ENCODE results near the gene AKT1S1.

DNA sequence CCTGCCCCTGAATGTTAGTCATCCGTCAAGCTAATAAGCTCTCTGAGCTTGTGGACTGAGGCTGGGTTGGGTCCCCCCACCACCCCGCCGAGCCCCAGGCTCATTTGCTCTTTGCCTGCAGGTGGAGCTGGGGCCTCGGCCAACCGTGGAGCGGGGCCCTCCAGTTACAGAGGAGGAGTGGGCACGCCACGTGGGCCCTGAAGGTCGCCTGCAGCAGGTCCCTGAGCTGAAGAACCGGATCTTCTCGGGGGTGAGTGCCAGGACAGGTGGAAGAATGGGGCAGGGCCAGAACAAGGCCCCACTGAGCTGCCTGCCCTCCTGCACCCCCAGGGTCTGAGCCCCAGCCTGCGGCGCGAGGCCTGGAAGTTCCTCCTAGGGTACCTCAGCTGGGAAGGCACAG lies 5.5 kb upstream of the AKT1S1 start:
- TF ChIP-seq, protein P1, sequence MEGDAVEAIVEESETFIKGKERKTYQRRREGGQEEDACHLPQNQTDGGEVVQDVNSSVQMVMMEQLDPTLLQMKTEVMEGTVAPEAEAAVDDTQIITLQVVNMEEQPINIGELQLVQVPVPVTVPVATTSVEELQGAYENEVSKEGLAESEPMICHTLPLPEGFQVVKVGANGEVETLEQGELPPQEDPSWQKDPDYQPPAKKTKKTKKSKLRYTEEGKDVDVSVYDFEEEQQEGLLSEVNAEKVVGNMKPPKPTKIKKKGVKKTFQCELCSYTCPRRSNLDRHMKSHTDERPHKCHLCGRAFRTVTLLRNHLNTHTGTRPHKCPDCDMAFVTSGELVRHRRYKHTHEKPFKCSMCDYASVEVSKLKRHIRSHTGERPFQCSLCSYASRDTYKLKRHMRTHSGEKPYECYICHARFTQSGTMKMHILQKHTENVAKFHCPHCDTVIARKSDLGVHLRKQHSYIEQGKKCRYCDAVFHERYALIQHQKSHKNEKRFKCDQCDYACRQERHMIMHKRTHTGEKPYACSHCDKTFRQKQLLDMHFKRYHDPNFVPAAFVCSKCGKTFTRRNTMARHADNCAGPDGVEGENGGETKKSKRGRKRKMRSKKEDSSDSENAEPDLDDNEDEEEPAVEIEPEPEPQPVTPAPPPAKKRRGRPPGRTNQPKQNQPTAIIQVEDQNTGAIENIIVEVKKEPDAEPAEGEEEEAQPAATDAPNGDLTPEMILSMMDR (IDR thresholded peaks at IDR 0.05; ENCODE audit: extremely low read depth in 1 of 2, insufficient read depth in 1 of 2, low read depth in 1 of 2, low read length in 2 of 2), result no peak
- no peak for TF ChIP-seq POLR2A (IDR thresholded peaks at IDR 0.05; ENCODE audit: low read depth, low read length)
- no peak for TF ChIP-seq EZH2 (IDR thresholded peaks at IDR 0.05; ENCODE audit: borderline replicate concordance, low read depth, low read length, severe bottlenecking)
- no peak for TF ChIP-seq POLR2AphosphoS5 (IDR thresholded peaks at IDR 0.05; ENCODE audit: insufficient read depth, low read depth, low read length)

All from endothelial cell of umbilical vein (primary cell).